Raji (cell line): ENCODE data around the gene CAVIN3.

Source experiments
- POLR2A ChIP-seq: IDR thresholded peaks from 2 replicates; pipeline ENCODE4 v1.6.1; 2011; ENCODE audit warnings: low read depth, low read length, control low read depth; ENCODE audit not compliant: insufficient read depth

The CAVIN3 gene

DNA sequence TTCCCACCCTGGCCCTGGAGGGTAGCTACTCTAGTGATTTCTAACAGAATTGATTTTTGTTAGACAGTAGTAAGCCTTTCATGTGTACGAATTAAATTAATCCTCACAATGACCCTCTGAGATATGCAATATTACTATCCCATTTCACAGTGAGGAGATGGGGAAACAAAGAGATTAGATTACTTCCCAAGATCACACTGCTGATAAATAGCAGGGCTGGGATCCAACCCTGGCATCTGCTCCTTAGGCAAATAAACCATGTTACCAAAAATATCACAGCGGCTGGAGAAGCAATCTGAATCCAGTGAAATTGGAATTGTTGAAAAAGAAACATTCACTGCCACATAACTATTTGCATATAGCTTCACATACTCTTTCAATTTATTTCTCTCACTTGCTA is 12.8 kb upstream of the CAVIN3 start:
- TF ChIP-seq POLR2A: no peak

DNA sequence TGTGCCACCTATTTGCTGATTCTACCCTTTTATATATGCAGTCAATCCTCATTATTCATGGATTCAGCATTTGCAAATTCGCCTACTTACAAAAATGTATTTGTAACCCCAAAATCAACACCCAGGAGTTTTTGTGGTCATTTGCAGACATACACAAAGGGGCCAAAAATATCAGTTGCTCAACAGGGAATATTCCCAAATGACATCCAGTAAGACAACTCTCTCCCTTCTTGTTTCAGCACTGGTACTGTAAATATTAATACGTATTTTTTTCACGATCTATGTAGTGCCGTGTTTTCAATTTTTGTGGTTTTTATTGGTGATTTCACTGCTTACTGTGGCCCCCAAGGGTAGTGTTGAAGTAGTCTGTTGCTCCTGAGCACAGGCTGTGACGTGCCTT is 11.8 kb upstream of the CAVIN3 start:
- TF ChIP-seq POLR2A: no peak

DNA sequence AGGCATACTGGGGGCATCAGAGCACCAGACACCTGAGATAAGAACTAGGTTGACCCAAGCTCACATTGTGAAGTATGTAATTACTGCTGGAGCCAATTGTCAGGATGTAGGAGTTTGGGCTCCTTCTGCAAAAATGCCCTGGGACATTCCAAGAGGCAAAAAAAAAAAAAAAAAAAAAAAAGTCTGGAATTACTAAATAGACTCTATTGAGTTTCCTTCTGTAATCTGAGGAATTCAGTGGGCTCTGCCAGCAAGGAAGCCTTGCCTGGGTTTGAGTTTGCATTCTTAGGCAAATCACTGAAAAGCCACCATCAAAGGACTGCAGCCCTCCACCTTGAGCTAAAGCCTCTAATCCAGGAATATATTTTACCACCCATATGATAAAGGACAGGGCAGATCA is 8.0 kb upstream of the CAVIN3 start:
- no peak for TF ChIP-seq POLR2A

DNA sequence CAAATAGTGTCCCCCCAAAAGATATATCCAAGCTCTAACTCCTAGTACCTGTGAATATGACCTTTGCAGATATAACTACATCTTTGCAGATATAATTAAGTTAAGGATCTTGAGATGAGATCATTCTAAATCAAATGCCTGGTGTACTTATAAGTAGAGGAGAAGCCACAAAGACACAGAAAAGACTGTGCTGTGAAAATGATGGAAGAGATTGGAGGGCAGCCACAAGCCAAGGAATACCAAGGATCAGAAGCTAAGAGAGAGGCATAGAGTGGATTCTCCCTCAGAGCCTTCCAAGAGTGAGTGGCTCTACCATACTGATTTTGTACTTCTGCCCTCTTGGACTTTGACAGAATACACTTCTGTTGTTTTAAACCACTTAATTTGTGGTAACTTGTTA is 7.5 kb upstream of the CAVIN3 start:
- TF ChIP-seq POLR2A: no peak

DNA sequence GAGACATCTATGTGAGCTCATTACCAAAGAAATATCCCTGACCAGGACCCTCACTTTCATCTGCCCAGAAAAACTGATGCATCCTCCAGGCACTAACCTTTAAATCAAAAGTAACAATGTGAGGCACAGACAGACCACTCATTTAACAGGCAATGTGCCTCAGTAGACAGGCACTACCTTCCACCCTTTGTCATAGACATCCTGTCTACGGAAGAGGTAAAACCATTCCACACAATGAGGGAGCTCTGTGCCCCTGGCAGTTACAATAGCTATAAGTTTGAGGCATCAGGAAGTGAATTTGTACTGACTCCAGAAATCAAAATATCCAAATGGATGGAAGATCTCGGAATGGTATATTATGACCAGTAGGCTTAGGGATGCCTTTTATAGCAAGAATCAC is 6.7 kb upstream of the CAVIN3 start:
- no peak for TF ChIP-seq POLR2A

DNA sequence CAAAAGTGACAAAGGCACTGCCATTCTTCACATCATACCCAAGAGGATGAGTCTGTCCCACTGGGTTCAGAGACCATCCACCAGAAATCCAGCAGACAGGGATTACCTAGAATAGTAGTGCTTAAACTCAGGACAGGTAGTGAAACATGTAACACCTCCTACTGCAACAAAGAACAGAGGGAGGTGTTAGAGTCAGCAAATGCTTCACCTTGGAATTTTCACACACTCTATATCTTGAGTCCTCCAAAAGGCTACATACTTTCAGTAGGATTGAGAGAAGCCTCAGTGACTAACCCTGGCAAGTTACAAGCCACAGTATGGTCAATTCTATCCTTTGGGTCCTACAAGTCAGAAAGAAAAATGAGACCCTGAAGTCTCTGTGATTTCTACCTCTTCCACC is 6.0 kb upstream of the CAVIN3 start:
- TF ChIP-seq POLR2A: no peak

DNA sequence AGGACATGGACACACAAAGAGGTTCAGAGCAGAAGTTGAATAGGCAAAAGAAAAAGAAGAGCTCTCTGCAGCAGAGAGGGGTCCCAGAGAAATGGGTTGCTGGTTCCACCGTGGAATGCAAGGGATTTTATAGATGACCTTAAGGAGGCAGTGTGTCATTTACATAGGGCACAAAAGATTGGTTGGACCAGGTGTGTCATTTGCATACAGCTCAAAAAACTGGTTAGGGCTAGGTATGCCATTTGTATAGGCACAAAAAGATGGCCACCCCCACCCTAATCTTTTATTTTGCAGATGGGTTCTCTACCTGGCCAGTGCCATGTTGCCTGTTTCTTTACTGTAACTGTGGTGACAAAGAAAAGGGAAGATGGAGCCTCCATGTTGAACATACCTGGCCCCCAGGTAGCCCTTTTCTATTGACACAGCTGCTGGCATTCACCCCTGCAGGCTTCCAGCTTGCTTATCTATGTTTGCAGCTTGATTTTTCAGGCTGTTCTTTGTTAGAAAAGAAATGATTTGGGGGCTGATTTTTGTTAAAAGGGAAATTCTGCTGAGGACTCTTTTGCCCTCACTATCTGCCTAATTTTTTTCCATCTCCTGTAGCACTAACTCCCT is 3.1 kb upstream of the CAVIN3 start:
- TF ChIP-seq POLR2A: no peak

DNA sequence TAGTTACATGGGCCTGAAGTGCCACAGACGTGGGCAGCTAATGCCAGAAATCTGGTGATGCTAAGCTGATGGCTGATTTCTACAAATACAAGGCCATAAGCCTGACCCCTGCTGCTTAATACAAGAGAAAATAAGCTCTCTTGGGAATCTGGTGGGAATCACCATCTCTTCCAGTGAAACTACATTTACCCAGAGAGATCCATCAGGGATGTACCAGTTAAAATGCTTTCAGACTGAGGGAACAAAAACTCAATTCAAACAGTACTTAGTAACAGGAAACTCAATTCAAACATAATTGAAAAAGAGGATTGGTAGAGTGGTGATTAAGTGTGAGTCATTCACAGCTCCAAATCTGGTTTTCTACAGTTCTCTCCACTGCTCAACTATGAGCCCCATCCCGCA is 1.7 kb upstream of the CAVIN3 start:
- TF ChIP-seq POLR2A: no peak

DNA sequence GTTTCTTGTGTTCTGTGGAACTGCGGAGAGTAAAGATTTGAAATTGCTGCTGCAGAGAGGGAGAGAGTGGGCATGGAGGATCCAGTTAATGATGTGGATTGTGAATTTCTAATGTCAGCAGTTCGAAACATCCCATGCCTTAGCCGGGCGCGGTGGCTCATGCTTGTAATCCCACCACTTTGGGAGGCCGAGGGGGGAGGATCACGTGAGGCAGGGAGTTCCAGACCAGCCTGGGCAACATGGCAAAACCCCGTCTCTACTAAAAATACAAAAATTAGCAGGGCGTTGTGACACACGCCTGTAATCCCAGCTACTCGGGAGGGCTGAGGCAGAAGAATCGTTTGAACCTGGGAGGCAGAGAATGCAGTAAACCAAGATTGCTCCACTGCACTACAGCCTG is 1.1 kb upstream of the CAVIN3 start:
- no peak for TF ChIP-seq POLR2A

DNA sequence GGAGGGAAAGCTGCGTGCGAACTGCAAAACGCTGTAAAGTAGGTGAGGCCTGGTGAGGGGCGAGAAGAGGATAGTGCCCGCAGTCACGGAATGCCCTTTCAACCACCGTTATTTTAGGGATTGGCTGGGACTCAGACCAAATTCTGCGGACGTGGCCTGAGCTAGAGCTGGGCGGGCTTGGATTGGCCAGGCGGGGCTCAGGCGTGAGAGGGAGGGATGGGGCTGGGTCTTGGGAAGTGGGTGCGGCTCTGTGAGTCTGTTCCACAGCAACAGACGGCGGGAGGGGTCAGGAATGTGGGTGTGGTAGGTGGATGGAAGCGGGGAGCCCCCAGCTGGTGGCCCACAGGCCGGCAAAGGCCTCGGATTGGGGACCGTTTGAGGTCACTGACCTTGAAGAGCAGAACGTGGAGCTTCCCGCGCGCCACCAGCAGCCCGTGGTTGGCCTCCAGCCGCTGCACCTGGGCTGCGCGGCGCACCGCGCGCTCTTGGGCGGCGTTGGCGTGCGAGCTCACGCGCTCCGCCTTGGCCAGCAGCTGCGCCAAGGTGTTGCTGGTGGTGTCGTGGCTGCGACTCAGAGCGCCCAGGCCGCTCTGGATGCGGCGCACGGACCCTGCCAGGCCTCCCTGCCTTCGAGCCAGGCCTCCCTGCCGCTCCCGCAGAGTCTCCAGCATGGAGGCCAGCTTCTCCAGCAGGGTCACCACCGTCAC is 444 bp downstream of the CAVIN3 start:
- no peak for TF ChIP-seq POLR2A

DNA sequence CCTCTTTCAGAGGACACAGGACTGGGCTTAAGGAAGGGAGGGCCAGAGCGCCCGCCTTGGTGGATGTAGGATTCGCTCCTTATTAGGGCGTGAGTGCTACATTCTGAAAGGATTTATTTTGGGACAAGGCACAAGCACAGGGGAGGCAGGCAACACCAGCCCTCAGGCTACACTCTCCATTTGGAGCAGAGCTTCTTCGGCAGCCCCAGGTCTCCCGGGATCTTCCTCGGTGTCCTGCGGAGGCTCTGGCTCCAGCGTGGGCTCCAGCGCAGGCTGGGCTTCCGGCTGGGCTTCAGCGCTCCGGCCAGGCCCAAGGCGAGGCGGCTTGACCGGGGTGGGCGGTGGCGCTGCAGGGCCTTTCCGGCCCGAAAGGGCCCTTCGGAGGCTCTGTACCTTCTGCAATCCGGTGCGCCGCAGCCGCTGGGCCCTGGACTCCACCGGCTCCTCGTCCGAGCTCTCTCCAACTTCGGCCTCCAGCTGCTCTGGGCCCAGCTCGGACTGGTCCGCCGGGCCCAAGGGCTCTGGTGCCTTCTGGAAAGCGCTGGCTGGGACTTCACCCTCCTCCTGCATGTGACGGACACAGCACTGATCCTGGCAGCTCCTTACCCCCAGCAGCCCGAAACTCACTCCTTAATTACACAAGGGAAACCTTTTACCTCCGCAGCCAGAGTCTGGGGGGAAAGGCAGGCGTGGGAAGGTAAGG is 1.1 kb downstream of the CAVIN3 start:
- no peak for TF ChIP-seq POLR2A

DNA sequence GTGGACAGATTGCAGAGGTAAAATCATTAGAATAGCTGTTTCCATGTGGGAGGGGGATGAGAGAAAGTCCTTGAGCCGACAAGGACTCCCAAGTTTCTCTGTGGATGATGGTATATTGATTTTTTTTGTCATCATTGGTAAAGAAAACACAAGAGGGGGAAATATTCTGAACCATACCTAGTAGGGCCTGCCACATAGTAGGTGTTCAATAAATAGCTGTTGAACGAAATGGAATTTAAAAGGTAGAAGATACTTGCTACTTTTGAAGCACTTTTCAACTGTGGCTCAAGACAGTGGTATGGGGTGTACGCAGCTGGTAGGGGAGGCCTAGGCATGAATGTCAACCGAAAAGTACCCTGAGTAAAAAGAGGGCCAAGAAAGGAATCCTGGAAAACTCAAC is 2.1 kb downstream of the CAVIN3 start:
- TF ChIP-seq POLR2A: no peak

DNA sequence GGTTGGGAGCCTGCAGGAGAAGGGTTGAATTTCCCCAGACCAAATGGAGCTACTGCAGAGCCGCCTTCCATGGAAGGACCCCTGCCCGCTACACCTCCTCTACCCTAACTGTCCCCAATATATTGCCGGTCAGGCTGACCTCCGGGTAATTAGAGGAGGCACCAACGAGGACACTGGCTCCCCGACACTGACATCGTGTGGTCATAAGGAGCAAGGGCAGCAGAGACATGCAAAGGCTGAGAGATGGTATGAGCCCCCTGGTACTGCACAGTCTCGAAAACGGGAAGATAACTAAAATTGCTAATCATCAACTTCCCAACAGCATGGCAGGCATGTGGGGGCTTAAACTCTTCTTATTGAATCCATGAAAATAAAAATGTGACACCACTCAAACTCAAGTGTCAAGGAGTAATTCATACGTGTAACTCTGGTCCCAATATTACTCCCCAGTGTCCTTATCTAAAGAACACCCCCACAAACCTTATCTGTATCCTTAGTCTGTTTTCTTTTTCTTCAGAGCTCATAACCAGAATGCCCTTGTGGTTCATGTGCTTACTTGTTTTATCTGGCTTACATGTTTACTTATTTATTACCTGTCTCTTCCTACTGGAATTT is 4.4 kb downstream of the CAVIN3 start:
- no peak for TF ChIP-seq POLR2A

DNA sequence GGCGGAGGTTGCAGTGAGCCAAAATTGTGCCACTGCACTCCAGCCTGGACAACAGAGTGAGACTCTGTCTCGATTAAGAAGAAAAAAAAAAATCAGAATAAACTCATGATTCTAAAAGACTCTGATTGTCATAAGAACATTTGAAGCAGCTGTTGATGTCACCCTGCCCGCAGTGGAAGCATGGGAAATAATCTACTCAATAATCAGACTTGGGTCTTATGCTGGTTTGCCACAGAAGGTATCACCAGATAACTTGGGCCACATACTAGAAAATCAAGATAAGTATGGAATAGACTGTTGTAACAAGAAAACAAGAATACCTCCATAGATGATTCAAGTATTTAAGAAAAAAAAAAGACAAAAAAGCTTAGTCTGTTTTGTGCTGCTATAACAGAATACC is 8.2 kb downstream of the CAVIN3 start:
- TF ChIP-seq POLR2A: no peak

DNA sequence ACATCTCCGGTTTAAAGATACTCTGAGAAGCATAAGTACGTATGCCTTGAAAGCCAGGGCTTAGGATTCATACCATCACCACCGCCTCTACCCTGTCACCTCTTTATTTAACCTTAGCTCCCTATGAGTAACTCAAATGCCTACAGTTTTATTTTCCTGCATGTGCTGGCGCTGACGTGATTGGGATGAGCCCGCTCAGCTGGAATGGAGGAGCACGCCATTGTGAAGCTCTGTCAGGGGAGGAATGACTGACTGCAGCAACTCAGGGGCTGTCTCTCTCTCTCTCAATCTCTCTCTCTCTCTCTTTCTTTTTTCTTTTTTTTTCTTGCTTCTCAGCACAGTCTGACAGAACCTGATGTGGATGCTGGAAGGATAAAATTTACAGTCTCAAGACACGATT is 12.4 kb downstream of the CAVIN3 start:
- no peak for TF ChIP-seq POLR2A

DNA sequence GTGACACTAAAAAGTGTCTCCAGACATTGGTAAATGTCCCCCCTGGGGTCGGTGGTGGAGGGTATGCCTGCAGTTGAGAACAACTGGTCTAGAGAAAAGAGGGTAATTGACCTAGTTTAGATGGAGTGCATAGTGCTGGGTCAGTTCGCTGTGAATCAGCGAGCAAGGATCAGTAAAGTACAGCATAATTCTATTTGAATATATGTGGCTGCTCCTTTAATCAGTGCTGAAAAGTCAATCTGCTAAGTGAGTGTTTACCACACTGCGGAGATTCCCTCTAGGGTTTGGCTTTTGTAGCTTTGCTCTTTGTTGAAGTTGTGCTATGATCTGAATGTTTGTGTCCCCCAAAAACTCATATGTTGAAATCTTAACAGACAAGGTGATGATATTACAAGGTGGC is 15.0 kb downstream of the CAVIN3 start:
- TF ChIP-seq POLR2A: no peak
